Mesendoderm (in vitro differentiated cells): ENCODE data around the gene DBP.

Experiments used
- DNase-seq: peaks from one replicate; pipeline ENCODE4 v3.0.0; 2013
- H2AK5ac ChIP-seq: 2 replicates; pipeline ENCODE4 v1.6.1; 2013; ENCODE audit warnings: low read length, inconsistent platforms
- H2BK120ac ChIP-seq: 2 replicates; pipeline ENCODE4 v1.6.1; 2013; ENCODE audit warnings: low read depth, mild to moderate bottlenecking, low read length, moderate library complexity, mixed read lengths
- H2BK15ac ChIP-seq: replicated peaks from 2 replicates; pipeline ENCODE4 v1.6.1; 2013; ENCODE audit warnings: low read depth, mild to moderate bottlenecking, moderate library complexity
- H2BK5ac ChIP-seq: 2 replicates; pipeline ENCODE4 v1.6.1; 2013; ENCODE audit warnings: low read length, inconsistent platforms
- H3K18ac ChIP-seq: 2 replicates; pipeline ENCODE4 v1.6.1; 2013; ENCODE audit warnings: mild to moderate bottlenecking, low read length, mixed read lengths
- H3K23ac ChIP-seq: one replicate; pipeline ENCODE4 v1.6.1; 2013; ENCODE audit warnings: low read length
- H3K27ac ChIP-seq: 2 replicates; pipeline ENCODE4 v1.5.1; 2013; ENCODE audit warnings: low read depth, mild to moderate bottlenecking, inconsistent platforms, low read length, moderate library complexity
- H3K27me3 ChIP-seq: 2 replicates; pipeline ENCODE4 v1.6.1; 2013; ENCODE audit warnings: low read length, control low read depth, mild to moderate bottlenecking, inconsistent platforms; ENCODE audit not compliant: insufficient read depth, poor library complexity
- H3K36me3 ChIP-seq: 2 replicates; pipeline ENCODE4 v1.6.1; 2013; ENCODE audit warnings: low read length, inconsistent platforms; ENCODE audit not compliant: control insufficient read depth, insufficient read depth
- H3K4ac ChIP-seq: one replicate; pipeline ENCODE4 v1.6.1; 2013; ENCODE audit warnings: low read depth, mild to moderate bottlenecking, low read length, moderate library complexity
- H3K4me1 ChIP-seq: 2 replicates; pipeline ENCODE4 v1.6.1; 2013; ENCODE audit warnings: low read depth, low read length, inconsistent platforms; ENCODE audit not compliant: control insufficient read depth
- H3K4me2 ChIP-seq: 2 replicates; pipeline ENCODE4 v1.6.1; 2013; ENCODE audit warnings: low read length
- H3K4me3 ChIP-seq: 2 replicates; pipeline ENCODE4 v1.5.1; 2013; ENCODE audit warnings: mild to moderate bottlenecking, low read length
- H3K56ac ChIP-seq: one replicate; pipeline ENCODE4 v1.6.1; 2013; ENCODE audit warnings: low read length
- H3K79me1 ChIP-seq: 2 replicates; pipeline ENCODE4 v1.6.1; 2013; ENCODE audit warnings: low read length, inconsistent platforms
- H3K79me2 ChIP-seq: 2 replicates; pipeline ENCODE4 v1.6.1; 2013; ENCODE audit warnings: mild to moderate bottlenecking, low read length; ENCODE audit not compliant: control insufficient read depth, insufficient read depth
- H3K9ac ChIP-seq: 2 replicates; pipeline ENCODE4 v1.6.1; 2013; ENCODE audit warnings: low read length, inconsistent platforms
- H4K5ac ChIP-seq: one replicate; pipeline ENCODE4 v1.6.1; 2013; ENCODE audit warnings: low read length
- H4K8ac ChIP-seq: one replicate; pipeline ENCODE4 v1.6.1; 2013; ENCODE audit warnings: low read depth, mild to moderate bottlenecking, control low read depth, low read length, moderate library complexity
- WGBS: extraction: QIAGEN DNeasy Blood & Tissue Kit; methylation state at CpG from one replicate; pipeline ENCODE4 v1.1.7; 2013; ENCODE audit warnings: low lambda C conversion rate, missing lambda C conversion rate; ENCODE audit not compliant: insufficient coverage; ENCODE audit errors: extremely low coverage; 5-methylcytosine and 5-hydroxymethylcytosine counted together

Gene DBP

DNA sequence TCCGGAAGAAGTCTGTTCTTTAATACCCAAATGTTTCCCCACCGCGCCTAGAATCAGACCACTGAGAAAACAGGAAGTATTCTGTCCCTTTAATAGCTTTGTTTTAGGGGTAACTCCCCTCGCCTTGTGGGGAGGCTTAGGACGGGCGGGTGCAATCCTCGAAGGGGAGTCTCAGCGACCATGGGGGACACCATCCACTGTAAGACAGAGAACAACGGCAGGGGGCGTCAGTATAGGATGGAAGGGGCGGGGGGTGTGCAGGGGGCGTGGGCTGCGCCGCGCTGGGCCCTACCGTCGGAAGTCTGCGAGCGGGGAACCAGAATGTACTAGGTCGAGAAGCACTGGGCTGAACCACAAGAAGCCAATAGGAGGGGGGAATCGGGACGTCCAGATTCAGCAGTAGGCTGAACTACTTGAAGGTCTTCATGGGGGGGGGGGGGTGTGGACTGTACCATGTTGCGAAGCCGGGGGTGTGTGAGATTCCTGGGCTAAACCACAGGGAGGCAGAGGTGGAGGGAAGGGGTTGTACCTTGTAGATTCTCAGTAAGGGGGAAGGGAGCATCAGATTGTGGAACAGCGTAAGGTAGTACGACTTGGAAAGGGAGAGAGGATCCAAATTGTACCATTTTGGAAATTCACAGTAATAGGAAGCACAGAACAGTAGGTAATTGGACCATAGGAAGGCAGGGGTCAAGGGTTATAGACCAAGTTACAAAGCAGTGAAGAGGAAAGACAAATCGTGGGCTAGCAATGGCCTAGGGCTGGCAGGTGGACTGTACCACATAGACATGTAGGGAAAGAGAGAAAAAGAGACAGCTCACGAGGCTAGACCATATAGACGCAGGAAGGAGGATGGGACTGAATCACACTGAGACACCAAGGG, 1.0 kb upstream of the DBP start:
- no CpG with 5 or more reads among the region's 29 CpGs for WGBS
- Histone ChIP-seq H2BK15ac (no peak overlapping the region), H4K5ac (peak overlapping the region; percentile 71), H3K79me1 (no peaks in the 10 kb centered on the region), H3K18ac (no peak overlapping the region), H3K79me2 (no peaks in the 10 kb centered on the region), H3K4me2 (peak overlapping the region; percentile 59), H2BK5ac (peak overlapping the region; percentile 76), H3K23ac (no peak overlapping the region), H3K27me3 (peaks cover 9% of the 10 kb centered on the region), H2AK5ac (peak overlapping the region; percentile 93), H4K8ac (no peak overlapping the region), H2BK120ac (no peak overlapping the region), H3K4me1 (peaks cover 10% of the 10 kb centered on the region), H3K4me3 (no peak overlapping the region), H3K36me3 (no peaks in the 10 kb centered on the region), H3K27ac (no peak overlapping the region), H3K56ac (peak overlapping the region; percentile 66), H3K4ac (no peak overlapping the region), H3K9ac (peak overlapping the region; percentile 34)
- DNase-seq, result peak; percentile 96

DNA sequence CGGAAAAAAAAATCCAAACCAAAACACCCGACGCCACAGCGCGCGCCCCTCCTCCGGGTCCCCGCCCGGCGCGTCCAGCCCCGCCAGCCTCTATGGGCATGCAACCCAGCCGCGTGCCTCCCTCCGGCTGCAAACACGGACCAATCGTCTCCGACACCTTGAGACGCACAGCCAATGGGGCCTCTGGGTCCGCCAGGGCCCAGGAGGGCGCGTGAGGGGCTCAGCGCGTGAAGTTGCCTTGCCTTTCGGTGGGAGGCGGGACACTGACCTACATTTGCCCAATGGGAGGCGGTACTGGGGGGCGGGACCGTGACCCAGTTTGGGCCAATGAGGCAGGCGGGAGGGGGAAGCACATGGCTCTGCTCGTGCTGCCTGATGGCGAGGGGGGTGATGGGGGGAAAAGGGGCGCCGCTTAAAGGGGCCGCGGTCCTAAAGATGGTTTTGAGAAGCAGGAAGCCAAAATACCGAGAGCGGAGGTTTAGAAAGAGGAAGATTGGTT, 319 bp upstream of the DBP start:
- no peak overlapping the region for H2BK120ac ChIP-seq
- H3K4me3 ChIP-seq, result no peak overlapping the region
- no peak overlapping the region for H3K27ac ChIP-seq
- no peaks in the 10 kb centered on the region for H3K79me1 ChIP-seq
- H2BK5ac ChIP-seq, result no peak overlapping the region
- H3K79me2 ChIP-seq, result no peaks in the 10 kb centered on the region
- no peaks in the 10 kb centered on the region for H3K36me3 ChIP-seq
- peak overlapping the region; percentile 66 for H3K56ac ChIP-seq
- no peak overlapping the region for H4K8ac ChIP-seq
- H4K5ac ChIP-seq, result no peak overlapping the region
- H3K27me3 ChIP-seq, result peaks cover 9% of the 10 kb centered on the region
- H3K23ac ChIP-seq, result no peak overlapping the region
- no peak overlapping the region for H3K4ac ChIP-seq
- H3K4me2 ChIP-seq, result peak overlapping the region; percentile 59
- H3K4me1 ChIP-seq, result peaks cover 10% of the 10 kb centered on the region
- H3K18ac ChIP-seq, result no peak overlapping the region
- peak overlapping the region; percentile 31 for H3K9ac ChIP-seq
- DNase-seq, result peak; percentile 98
- H2BK15ac ChIP-seq, result no peak overlapping the region
- no CpG with 5 or more reads among the region's 38 CpGs for WGBS
- H2AK5ac ChIP-seq, result no peak overlapping the region

DNA sequence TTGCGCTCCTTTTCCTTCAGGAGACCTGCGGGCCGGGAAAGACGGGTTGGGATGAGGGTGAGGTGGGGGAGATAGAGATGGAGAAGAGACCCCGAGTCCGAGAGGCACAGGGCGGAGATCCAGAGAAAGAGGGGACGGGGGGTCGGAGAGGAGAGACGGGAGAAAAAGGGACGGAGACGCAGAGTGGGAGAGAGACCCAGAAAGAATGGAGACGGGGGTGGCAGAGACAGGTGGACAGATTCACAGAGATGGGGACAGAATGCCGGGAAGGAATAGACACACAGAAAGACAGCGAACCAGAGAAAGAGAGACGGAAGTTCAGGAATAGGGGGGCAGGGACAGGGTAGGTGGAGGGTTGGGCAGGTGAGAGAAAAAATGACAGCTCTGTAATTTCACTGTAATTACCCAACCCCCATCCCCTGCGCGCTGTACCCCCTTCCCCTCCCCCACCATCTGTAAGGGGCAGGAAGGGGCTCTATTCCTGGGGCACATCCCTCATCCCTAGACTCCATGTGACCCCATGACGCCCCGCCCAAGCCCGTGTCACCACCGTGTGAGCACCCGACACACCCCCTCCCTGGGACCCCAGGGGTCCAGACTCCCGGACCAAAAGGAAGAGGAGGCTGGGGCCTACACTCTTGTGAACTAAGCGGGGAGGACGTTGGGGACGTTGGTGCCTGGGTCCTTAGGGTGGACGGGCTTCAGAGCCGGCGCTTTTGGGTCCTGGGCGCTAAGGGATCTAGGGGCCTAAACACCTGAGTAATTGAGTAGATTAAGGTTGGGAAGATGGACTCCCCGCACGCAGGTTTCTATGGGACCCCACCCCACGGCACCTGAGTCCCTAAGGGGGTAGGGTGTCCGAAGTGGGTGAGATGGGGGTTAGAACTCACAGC, 967 bp downstream of the DBP start:
- H3K36me3 ChIP-seq, result no peaks in the 10 kb centered on the region
- peak overlapping the region; percentile 67 for H3K4me2 ChIP-seq
- peaks cover 10% of the 10 kb centered on the region for H3K4me1 ChIP-seq
- H4K8ac ChIP-seq, result no peak overlapping the region
- no peak overlapping the region for H4K5ac ChIP-seq
- H3K4me3 ChIP-seq, result no peak overlapping the region
- H3K23ac ChIP-seq, result no peak overlapping the region
- H3K79me1 ChIP-seq, result no peaks in the 10 kb centered on the region
- no peak overlapping the region for H3K27ac ChIP-seq
- H2BK15ac ChIP-seq, result no peak overlapping the region
- H3K56ac ChIP-seq, result peak overlapping the region; percentile 79
- no peaks in the 10 kb centered on the region for H3K79me2 ChIP-seq
- no peak overlapping the region for H2BK120ac ChIP-seq
- H2AK5ac ChIP-seq, result no peak overlapping the region
- DNase-seq, result no peak
- peak overlapping the region; percentile 64 for H3K9ac ChIP-seq
- H3K4ac ChIP-seq, result no peak overlapping the region
- no CpG with 5 or more reads among the region's 35 CpGs for WGBS
- H2BK5ac ChIP-seq, result no peak overlapping the region
- peak overlapping the region; percentile 56 for H3K18ac ChIP-seq
- peaks cover 9% of the 10 kb centered on the region for H3K27me3 ChIP-seq

DNA sequence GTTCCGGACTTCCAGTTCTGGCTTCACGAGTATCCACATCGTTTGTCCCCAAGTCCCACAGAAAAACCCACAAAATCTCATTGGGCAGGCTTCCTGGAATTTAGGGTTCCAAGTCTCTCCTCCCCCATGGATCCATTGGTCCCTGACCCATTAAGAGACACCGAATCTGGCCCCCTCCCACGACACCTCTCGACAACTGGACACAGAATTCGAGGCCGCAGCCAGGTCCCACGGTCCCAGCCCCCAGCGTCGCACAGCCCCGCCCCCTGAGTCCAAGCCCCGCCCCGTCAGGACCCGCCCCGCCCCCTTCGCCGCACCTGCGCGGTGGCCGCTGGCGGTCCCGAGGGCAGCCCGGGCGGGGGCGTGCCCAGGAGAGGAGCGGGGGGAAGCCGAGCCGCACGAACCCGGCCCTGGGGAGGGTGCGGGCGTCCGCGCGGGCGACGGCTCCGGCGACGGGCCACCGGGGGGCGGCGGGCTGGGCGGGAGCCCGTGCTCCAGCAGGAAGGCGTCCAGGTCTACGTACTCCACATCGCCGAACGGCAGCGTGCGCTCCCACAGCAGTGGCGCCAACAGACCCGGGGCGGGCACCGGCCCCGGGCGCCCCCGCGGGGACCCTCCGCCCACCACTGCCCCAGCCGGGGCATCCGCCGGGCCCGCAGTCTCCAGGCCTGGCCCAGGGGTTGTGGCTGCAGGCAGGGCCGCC, 1.8 kb downstream of the DBP start:
- H2BK5ac ChIP-seq, result no peak overlapping the region
- no peak overlapping the region for H4K8ac ChIP-seq
- H3K4me3 ChIP-seq, result no peak overlapping the region
- no peak overlapping the region for H2BK15ac ChIP-seq
- peaks cover 9% of the 10 kb centered on the region for H3K27me3 ChIP-seq
- H3K56ac ChIP-seq, result peak overlapping the region; percentile 79
- no CpG with 5 or more reads among the region's 67 CpGs for WGBS
- H3K36me3 ChIP-seq, result no peaks in the 10 kb centered on the region
- H3K9ac ChIP-seq, result peak overlapping the region; percentile 64
- H3K18ac ChIP-seq, result peak overlapping the region; percentile 56
- H3K4me2 ChIP-seq, result peak overlapping the region; percentile 67
- no peak overlapping the region for H3K4ac ChIP-seq
- H3K79me1 ChIP-seq, result no peaks in the 10 kb centered on the region
- no peak overlapping the region for H3K23ac ChIP-seq
- no peak overlapping the region for H2BK120ac ChIP-seq
- H4K5ac ChIP-seq, result no peak overlapping the region
- H3K4me1 ChIP-seq, result peaks cover 13% of the 10 kb centered on the region
- H2AK5ac ChIP-seq, result no peak overlapping the region
- H3K27ac ChIP-seq, result no peak overlapping the region
- H3K79me2 ChIP-seq, result no peaks in the 10 kb centered on the region
- DNase-seq, result no peak

DNA sequence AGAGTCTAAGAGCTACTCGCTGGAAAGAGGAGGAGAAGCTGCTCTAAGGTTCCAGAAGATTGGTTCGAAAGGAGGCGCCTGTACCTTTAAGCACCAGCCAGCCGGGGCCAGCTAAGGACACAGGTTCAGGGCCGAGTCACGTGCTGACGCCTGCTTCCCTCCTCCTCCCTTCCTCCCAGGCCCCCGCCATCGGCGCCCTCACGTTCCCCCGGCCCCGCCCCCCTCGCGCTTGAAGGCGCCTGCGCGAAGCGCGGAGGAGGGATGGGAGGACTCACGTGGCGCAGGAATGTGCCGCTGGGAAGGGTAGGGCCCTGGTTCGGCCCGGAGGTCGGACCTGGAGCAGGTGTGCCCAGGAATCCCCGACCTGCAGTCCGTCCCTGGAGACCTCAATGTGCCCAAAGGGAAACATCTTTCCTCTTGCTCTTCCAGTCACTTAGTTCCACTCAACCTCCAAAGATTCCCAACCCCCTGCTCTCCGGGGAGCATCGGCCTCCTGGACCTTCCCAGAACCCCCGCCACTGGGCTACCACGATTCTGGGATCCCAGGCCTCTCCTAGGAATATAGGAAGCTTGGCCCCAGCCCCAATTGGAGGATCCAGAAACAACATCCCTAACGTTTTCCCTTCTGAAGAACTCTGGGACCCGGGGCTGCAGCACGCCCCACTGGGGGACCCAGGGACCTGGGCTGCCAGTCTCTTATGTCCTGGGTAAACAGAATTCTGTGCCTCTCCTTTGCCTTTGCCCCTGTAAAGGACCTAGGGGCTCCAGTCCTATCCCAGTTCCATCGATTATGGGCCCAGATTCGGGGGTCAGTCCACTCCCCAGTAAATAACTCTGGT, 2.5 kb downstream of the DBP start:
- Histone ChIP-seq H2AK5ac (no peak overlapping the region), H3K36me3 (no peaks in the 10 kb centered on the region), H3K23ac (no peak overlapping the region)

More for the DNA sequence above, 2.5 kb downstream of the DBP start:
- peaks cover 9% of the 10 kb centered on the region for H3K27me3 ChIP-seq
- H2BK15ac ChIP-seq, result no peak overlapping the region
- peak overlapping the region; percentile 15 for H2BK120ac ChIP-seq
- H3K4me3 ChIP-seq, result no peak overlapping the region
- H3K56ac ChIP-seq, result peak overlapping the region; percentile 25
- H3K27ac ChIP-seq, result no peak overlapping the region
- H3K79me1 ChIP-seq, result no peaks in the 10 kb centered on the region
- no peak overlapping the region for H4K5ac ChIP-seq
- no peak overlapping the region for H4K8ac ChIP-seq
- no peak overlapping the region for H3K4ac ChIP-seq
- peak overlapping the region; percentile 20 for H3K9ac ChIP-seq
- peaks cover 13% of the 10 kb centered on the region for H3K4me1 ChIP-seq
- peak overlapping the region; percentile 41 for H3K18ac ChIP-seq
- no CpG with 5 or more reads among the region's 37 CpGs for WGBS
- H2BK5ac ChIP-seq, result no peak overlapping the region
- H3K79me2 ChIP-seq, result no peaks in the 10 kb centered on the region
- H3K4me2 ChIP-seq, result peak overlapping the region; percentile 34
- DNase-seq, result peak; percentile 98
